DOHH2 (cell line): ENCODE measurements around the gene RPL36.

ENCODE experiments used
- H3F3A ChIP-seq: fragments of 200-600 bp; sonication (generic), shearing (Covaris generic); 2 replicates; pipeline ENCODE4 v1.6.0; 2016; ENCODE audit warnings: antibody characterized with exemption, mild to moderate bottlenecking; ENCODE audit not compliant: control insufficient read depth, insufficient read depth
- H3K27ac ChIP-seq: fragments of 200-600 bp; sonication (generic); 2 replicates; pipeline ENCODE4 v1.5.1; 2014; ENCODE audit warnings: low read depth, mild to moderate bottlenecking, low read length, moderate library complexity
- H3K27me3 ChIP-seq: fragments of 200-600 bp; sonication (generic); 2 replicates; pipeline ENCODE4 v1.6.1; 2014; ENCODE audit warnings: mild to moderate bottlenecking, low read length, mixed read lengths; ENCODE audit not compliant: control insufficient read depth
- H3K36me3 ChIP-seq: fragments of 200-600 bp; sonication (generic); 2 replicates; pipeline ENCODE4 v1.6.1; 2014; ENCODE audit warnings: mild to moderate bottlenecking, low read length, moderate library complexity, mixed read lengths; ENCODE audit not compliant: control insufficient read depth
- H3K4me1 ChIP-seq: fragments of 200-600 bp; sonication (generic); 2 replicates; pipeline ENCODE4 v1.6.1; 2014; ENCODE audit warnings: mild to moderate bottlenecking, low read length, mixed read lengths; ENCODE audit not compliant: control insufficient read depth
- H3K4me2 ChIP-seq: fragments of 200-600 bp; sonication (generic); 2 replicates; pipeline ENCODE4 v1.6.0; 2014; ENCODE audit warnings: mild to moderate bottlenecking, low read length, moderate library complexity
- H3K4me3 ChIP-seq: fragments of 200-600 bp; sonication (generic); 2 replicates; pipeline ENCODE4 v1.5.1; 2014; ENCODE audit warnings: mild to moderate bottlenecking, low read length, mixed read lengths
- H3K79me2 ChIP-seq: fragments of 200-600 bp; sonication (generic); 2 replicates; pipeline ENCODE4 v1.6.1; 2014; ENCODE audit warnings: mild to moderate bottlenecking, low read length, mixed read lengths; ENCODE audit not compliant: control insufficient read depth
- H3K9me2 ChIP-seq: fragments of 200-600 bp; sonication (generic); replicated peaks from 2 replicates; pipeline ENCODE4 v1.6.1; 2014; ENCODE audit warnings: mild to moderate bottlenecking, low read length, mixed read lengths; ENCODE audit not compliant: control insufficient read depth
- H3K9me3 ChIP-seq: fragments of 200-600 bp; sonication (generic); 2 replicates; pipeline ENCODE4 v1.6.1; 2014; ENCODE audit warnings: antibody characterized with exemption, low read length, mixed read lengths; ENCODE audit not compliant: control insufficient read depth, insufficient read depth
- H4K20me1 ChIP-seq: fragments of 200-600 bp; sonication (generic); 2 replicates; pipeline ENCODE4 v1.6.0; 2014; ENCODE audit warnings: low read depth, mild to moderate bottlenecking, antibody characterized with exemption, low read length, moderate library complexity; ENCODE audit not compliant: control insufficient read depth, insufficient read depth
- CTCF ChIP-seq: fragments of 200-600 bp; sonication (generic); IDR thresholded peaks from one replicate; pipeline ENCODE4 v1.5.1; 2014; ENCODE audit warnings: antibody characterized with exemption, mild to moderate bottlenecking, low read depth, low read length; ENCODE audit not compliant: poor library complexity, severe bottlenecking
- EZH2phosphoT487 ChIP-seq: fragments of 200-600 bp; sonication (generic); IDR thresholded peaks from 2 replicates; pipeline ENCODE4 v1.6.1; 2017; ENCODE audit warnings: borderline replicate concordance, mild to moderate bottlenecking, antibody characterized with exemption, low read length, moderate library complexity, mixed read lengths

RPL36 gene

DNA sequence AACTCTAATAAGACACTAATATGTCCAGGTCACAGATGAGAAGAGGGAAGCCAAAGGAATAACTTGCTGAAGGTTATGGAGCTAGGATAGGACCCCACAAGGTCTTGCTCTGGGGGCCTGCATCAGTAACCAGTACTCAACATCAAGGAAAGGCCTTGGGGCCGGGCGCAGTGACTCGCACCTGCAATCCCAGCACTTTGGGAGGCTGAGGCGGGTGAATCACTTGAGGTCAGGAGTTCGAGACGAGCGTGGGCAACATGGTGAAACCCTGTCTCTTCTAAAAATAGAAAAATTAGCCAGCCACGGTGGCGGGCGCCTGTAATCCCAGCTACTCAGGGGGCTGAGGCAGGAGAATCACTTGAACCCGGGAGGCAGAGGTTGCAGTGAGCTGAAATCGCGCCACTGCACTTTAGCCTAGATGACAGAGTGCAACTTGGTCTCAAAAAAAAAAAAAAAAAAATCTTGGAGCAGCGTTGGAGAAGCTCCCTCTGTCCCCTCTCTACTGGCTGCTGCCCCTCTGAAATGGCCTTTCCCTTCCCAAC lies 28.0 kb downstream of the RPL36 start:
- no peaks in the 10 kb centered on the region for H3F3A ChIP-seq
- peaks cover 24% of the 10 kb centered on the region for H3K4me1 ChIP-seq

GRCh38 chr19:5718579-5719273 lies 28.6 kb downstream of the RPL36 start:
- Histone ChIP-seq H4K20me1 (peaks cover 9% of the 10 kb centered on the region; the same call in 1 of the 2 replicates), H3K4me1 (peaks cover 24% of the 10 kb centered on the region), H3K9me3 (no peaks in the 10 kb centered on the region), H3K27me3 (no peaks in the 10 kb centered on the region), H3K79me2 (peaks cover 60% of the 10 kb centered on the region), H3K27ac (peak overlapping the region; percentile 84), H3K4me3 (peak overlapping the region; percentile 73), H3K4me2 (peak overlapping the region; percentile 69), H3K36me3 (peaks cover 50% of the 10 kb centered on the region), H3F3A (no peaks in the 10 kb centered on the region), H3K9me2 (no peaks in the 10 kb centered on the region)
- TF ChIP-seq EZH2phosphoT487: no peak
- TF ChIP-seq CTCF: no peak

More for the DNA sequence above, 28.0 kb downstream of the RPL36 start:
- Histone ChIP-seq H3K9me2 (no peaks in the 10 kb centered on the region), H3K9me3 (no peaks in the 10 kb centered on the region), H4K20me1 (peaks cover 9% of the 10 kb centered on the region; the same call in 1 of the 2 replicates), H3K4me2 (peak overlapping the region; percentile 69), H3K79me2 (peaks cover 66% of the 10 kb centered on the region), H3K4me3 (peak overlapping the region; percentile 73), H3K27me3 (no peaks in the 10 kb centered on the region), H3K36me3 (peaks cover 56% of the 10 kb centered on the region), H3K27ac (peak overlapping the region; percentile 84; the same call in 1 of the 2 replicates)
- no peak for TF ChIP-seq CTCF
- TF ChIP-seq EZH2phosphoT487: no peak

GRCh38 chr19:5719274-5719960 lies 29.3 kb downstream of the RPL36 start:
- Histone ChIP-seq H3K79me2 (peaks cover 54% of the 10 kb centered on the region), H3K9me2 (no peaks in the 10 kb centered on the region), H3K27ac (peak overlapping the region; percentile 84), H3F3A (no peaks in the 10 kb centered on the region), H3K9me3 (no peaks in the 10 kb centered on the region), H3K4me1 (peaks cover 24% of the 10 kb centered on the region), H4K20me1 (peaks cover 9% of the 10 kb centered on the region; the same call in 1 of the 2 replicates), H3K4me2 (peak overlapping the region; percentile 69), H3K4me3 (peak overlapping the region; percentile 73), H3K36me3 (peaks cover 45% of the 10 kb centered on the region), H3K27me3 (no peaks in the 10 kb centered on the region)
- TF ChIP-seq EZH2phosphoT487 (no peak), CTCF (no peak)
